ENCODE results near the gene MAP3K8.

DNA sequence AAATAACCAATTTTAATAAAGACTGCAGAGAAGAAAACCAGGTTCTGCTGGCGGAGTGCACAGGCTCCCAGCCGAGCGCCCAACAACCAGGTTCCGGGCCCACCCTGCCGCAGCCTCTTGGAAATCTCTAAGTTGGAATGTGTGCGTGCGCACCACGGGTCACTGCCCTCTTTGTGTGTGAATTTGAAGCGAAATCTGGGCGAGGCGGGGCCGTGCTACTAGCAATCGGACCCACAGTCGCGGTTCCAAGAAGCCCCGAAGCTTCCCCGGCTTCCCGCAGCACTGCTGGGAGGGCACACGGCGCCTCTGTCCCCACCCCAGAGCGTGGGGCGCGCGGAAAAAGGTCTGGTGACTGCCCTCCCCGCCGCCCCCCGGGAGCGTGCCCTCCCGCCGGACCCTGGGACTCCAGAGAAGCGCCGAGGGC, 666 bp upstream of the MAP3K8 start:
- TF ChIP-seq, protein P1, sequence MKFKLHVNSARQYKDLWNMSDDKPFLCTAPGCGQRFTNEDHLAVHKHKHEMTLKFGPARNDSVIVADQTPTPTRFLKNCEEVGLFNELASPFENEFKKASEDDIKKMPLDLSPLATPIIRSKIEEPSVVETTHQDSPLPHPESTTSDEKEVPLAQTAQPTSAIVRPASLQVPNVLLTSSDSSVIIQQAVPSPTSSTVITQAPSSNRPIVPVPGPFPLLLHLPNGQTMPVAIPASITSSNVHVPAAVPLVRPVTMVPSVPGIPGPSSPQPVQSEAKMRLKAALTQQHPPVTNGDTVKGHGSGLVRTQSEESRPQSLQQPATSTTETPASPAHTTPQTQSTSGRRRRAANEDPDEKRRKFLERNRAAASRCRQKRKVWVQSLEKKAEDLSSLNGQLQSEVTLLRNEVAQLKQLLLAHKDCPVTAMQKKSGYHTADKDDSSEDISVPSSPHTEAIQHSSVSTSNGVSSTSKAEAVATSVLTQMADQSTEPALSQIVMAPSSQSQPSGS (IDR thresholded peaks at IDR 0.05; ENCODE audit: low read length), result no peak
- TF ChIP-seq YBX1 (IDR thresholded peaks at IDR 0.05) (no peak), CHD1 (IDR thresholded peaks at IDR 0.05; ENCODE audit: low read depth, low read length) (no peak)
